HG02884 (cell line): ENCODE measurements around the gene PNPLA6.
"Not testable (repeated sequence)": the region's sequence is repeated elsewhere in the genome, so short reads cannot be mapped to it uniquely, and the experiment has no call there.

Experiments
- ATAC-seq: cut with Tn5 transposase; IDR thresholded peaks from one replicate; pipeline ENCODE4 v1.9.1; 2021; ENCODE audit warnings: mild to moderate bottlenecking, moderate library complexity; ENCODE audit not compliant: unreplicated experiment

The PNPLA6 gene

GRCh38 chr19:7529610-7530490 lies 5.7 kb upstream of the PNPLA6 start:
- ATAC-seq: no peak

GRCh38 chr19:7533281-7533885 lies 2.1 kb upstream of the PNPLA6 start:
- ATAC-seq: no peak

GRCh38 chr19:7533925-7534480 lies 1.5 kb upstream of the PNPLA6 start:
- ATAC-seq: no peak

GRCh38 chr19:7534531-7535046 lies 928 bp upstream of the PNPLA6 start:
- ATAC-seq: no peak

GRCh38 chr19:7535998-7536695 lies 630 bp downstream of the PNPLA6 start:
- ATAC-seq: no peak

GRCh38 chr19:7538990-7539389 lies 3.5 kb downstream of the PNPLA6 start:
- not testable (repeated sequence) for ATAC-seq

- ATAC-seq: no peak
Measured at GRCh38 chr19:7539827-7540425, 4.4 kb downstream of the PNPLA6 start.

GRCh38 chr19:7540761-7541474 lies 5.4 kb downstream of the PNPLA6 start:
- no peak for ATAC-seq

GRCh38 chr19:7541475-7541824 lies 5.9 kb downstream of the PNPLA6 start:
- no peak for ATAC-seq

- no peak for ATAC-seq
Measured at GRCh38 chr19:7541828-7542443, 6.4 kb downstream of the PNPLA6 start.

- ATAC-seq: no peak
Measured at GRCh38 chr19:7542556-7543348, 7.2 kb downstream of the PNPLA6 start.

- no peak for ATAC-seq
Measured at GRCh38 chr19:7544626-7545025, 9.1 kb downstream of the PNPLA6 start.

- no peak for ATAC-seq
Measured at GRCh38 chr19:7545300-7545699, 9.8 kb downstream of the PNPLA6 start.

GRCh38 chr19:7545904-7546303 lies 10.4 kb downstream of the PNPLA6 start:
- no peak for ATAC-seq

GRCh38 chr19:7547159-7547558 lies 11.6 kb downstream of the PNPLA6 start:
- no peak for ATAC-seq

- no peak for ATAC-seq
Measured at GRCh38 chr19:7549429-7550148, 14.1 kb downstream of the PNPLA6 start.

- ATAC-seq: no peak
Measured at GRCh38 chr19:7550169-7550770, 14.8 kb downstream of the PNPLA6 start.
